ENCODE data around the gene SIPA1L3.
A peak's percentile ranks its signal among the peaks of the same experiment; 100 is the strongest.

GRCh38 chr19:38210458-38210987 is 303.5 kb downstream of the SIPA1L3 start:
- TF ChIP-seq CTCF (IDR thresholded peaks at IDR 0.05 in 4 of 5, conservative IDR thresholded peaks at IDR 0.05 in 1 of 5) (no peak), POLR2A (IDR thresholded peaks at IDR 0.05) (peak in 1 of 2 donors; percentile 27)
